Measurements from ENCODE around the gene CGB2.
A peak's percentile ranks its signal among the peaks of the same experiment; 100 is the strongest.
"Not testable (repeated sequence)": the region's sequence is repeated elsewhere in the genome, so short reads cannot be mapped to it uniquely, and the experiment has no call there.

CGB2 gene

GRCh38 chr19:49011194-49011593 lies 20.5 kb upstream of the CGB2 start:
- DNase-seq = no peak

GRCh38 chr19:49014123-49014869 lies 17.4 kb upstream of the CGB2 start:
- DNase-seq = no peak

GRCh38 chr19:49014870-49015255 lies 16.8 kb upstream of the CGB2 start:
- no peak for DNase-seq

GRCh38 chr19:49016067-49016839 lies 15.4 kb upstream of the CGB2 start:
- DNase-seq = no peak

- no peak for DNase-seq
Observed at GRCh38 chr19:49017041-49017665, 14.5 kb upstream of the CGB2 start, which contains the start of gene LHB. TSS of gene LHB (minus strand) at chr19:49017091. CDS start at chr19:49017081, 10 bp downstream.

DNA sequence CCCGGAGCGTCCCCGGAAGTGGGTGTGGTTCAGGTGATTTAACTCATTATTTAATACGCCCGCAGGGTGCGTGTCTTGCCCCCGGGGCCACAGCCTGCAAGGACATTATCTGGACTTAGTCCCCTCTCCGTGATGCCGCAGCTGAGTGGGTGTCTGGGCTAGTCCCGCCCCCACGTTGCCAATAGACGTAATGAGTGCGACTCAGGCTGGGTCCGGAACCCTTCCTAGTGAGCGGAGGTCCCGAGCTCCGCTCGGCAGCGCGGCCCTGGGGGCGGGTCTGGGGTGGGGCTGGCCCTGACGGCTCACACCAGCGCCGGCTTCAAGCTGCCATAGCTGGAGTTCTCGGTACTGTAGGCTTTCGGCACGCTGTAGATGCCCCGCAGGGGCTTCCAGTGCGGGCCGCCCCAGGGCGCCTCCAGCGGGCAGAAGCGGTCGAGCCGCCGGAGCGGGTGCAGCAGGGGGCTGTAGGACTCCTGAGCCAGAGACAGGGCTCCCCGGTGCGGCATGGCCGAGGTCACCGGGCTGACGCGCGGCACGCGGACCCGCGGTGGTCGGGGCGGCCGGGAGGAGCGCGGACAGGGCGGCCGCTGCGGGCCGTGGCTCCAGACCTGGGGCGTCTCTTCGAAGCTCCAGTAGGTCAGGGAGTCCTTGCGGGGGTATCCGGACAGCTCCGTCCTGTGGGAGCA lies 13.9 kb upstream of the CGB2 start:
- DNase-seq = peak; percentile 75

DNA sequence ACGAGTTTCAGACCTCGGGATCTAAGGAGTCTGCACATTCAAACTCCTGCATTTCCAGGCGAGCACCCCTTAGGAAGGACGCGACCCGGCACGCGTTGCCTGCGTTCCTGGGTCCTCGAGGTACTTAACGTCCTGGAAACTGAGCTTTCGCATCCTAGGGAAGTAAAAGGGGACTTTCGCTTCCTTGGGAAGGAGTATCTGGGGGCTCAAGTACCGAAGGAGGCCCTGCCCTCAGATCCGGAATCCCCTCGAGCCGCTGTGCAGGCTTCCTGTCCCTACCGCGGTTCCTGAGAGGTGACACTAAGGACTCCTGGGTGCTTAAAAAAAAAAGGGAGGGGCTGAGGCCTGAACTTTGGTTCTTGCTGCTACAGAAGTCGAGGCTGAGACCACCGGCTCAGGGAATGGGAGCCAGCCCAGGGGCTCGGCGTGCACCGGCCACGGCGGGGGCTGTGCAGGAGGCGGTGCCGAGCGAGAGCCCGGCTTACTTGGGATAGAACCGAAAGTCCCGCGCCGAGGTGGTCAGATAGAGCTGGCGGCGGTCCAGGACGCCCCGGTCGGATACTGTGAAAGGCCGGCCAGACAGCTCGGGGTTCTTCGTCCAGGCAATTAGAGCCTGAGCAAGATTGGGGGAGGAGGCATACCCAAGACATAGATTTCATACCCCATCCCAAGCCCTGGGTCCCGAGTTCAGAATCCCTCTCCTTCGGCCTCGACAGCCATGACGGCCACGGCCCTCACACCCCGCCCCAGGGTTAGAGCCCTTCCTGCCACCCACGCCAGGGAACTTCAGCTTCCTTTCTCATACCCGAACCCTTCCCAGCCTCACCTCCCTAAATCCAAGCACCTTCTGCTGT lies 13.1 kb upstream of the CGB2 start:
- not testable (repeated sequence) for DNase-seq

GRCh38 chr19:49019242-49019932 lies 12.3 kb upstream of the CGB2 start:
- DNase-seq = peak; percentile 79

GRCh38 chr19:49020342-49020741 lies 11.3 kb upstream of the CGB2 start:
- DNase-seq = no peak

DNA sequence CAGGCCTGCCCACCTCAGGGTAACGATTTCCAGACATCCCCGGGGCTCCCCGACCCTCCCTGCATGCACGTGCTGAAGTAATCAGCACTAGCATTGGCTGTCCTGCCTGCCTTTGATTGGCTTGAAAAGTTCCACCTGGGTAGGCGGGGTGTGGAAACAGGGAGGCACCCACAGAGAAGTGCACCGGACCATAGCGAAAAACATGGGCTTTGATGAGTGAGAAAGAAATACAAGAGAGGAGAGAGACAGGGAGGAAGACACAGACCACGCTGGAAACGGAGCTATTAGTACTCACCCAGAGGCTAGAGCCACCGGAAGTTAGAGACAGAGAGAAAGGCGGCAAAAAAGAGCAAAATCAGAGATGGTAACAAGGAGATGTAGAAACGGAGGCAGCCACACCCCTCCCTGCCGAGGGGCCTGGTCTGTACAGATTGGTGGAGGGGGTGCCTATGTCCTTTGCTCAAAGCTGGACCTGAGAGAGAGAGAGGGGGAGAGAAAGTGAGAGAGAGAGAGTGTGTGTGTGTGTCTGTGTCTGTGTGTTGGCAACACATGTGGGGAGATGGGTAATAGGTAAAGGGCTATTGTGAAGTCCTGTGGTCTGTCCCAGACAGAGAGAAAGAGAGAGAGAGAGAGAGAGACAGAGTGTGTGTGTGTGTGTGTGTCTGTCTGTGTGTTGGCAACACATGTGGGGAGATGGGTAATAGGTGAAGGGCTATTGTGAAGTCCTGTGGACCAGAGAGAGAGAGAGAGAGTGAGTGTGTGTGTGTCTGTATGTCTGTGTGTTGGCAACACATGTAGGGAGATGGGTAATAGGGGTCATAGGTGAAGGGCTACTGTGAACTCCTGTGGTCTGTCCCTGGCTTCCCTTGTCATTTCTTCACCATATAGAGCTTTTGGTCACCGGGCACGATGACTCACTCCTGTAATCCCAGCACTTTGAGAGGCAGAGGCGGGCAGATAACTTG lies 10.5 kb upstream of the CGB2 start:
- DNase-seq = no peak

DNA sequence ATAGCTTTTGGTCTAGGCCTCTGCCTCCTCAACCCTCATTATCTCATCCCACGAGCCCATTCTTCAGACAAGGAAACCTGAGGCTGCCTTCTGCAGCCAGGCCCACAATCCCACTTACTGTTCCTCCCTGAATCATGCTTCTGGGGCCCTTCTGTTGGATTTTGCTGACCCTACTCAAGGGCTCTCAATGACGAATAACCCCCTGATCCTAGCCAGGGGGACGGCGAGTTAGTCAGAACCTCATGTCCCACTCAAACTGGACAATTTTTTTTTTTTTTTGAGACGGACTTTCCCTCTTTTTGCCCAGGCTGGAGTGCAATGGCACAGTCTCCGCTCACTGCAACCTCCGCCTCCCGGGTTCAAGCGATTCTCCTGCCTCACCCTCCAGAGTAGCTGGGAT lies 9.6 kb upstream of the CGB2 start:
- DNase-seq = no peak

DNA sequence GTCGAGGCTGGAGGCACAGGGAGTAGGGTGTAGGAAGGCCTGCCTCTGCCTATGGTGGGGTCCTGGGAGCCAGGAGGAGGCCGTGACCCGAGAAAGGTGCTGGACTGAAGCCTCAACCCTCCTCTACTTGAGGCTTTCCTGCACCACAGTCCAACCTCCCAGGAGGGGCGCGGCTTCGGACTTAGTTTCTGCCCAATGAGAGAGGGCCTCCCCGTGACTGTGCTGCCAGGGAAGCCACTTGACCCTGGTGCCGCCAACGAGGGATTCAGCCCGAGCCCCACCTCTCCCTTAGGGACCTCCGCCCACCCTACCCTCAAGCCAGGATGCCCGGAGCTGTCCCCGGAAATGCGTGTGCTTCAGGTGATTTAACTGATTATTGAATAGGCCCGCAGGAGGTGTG lies 7.5 kb upstream of the CGB2 start, which contains the start of gene CGB3:
CGB3 (minus strand) TSS at position 101 of the 400 bp plus-strand sequence. CDS start 362 bp downstream, outside the sequence.
- not testable (repeated sequence) for DNase-seq

GRCh38 chr19:49025088-49025487 lies 6.6 kb upstream of the CGB2 start:
- DNase-seq = not testable (repeated sequence)

DNA sequence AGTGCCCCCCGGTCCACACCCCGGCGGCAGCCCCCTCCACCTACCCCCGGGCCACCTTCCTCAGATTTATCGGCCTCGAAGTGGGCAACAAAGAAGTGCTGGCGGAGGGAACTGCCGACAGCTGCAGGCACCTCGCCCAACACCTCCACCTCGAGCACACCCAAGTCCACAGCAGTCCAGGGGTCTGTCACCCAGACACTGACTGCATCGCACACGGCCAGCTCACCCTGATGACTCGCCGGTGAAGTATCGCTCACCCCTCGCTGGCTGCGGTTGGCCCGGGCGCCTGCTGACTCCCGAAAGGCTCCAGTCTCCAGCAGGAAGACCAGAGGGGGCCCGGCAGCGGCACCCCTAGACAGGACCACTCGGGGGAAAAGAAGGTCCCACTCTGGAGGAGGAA lies 6.1 kb upstream of the CGB2 start:
- not testable (repeated sequence) for DNase-seq

DNA sequence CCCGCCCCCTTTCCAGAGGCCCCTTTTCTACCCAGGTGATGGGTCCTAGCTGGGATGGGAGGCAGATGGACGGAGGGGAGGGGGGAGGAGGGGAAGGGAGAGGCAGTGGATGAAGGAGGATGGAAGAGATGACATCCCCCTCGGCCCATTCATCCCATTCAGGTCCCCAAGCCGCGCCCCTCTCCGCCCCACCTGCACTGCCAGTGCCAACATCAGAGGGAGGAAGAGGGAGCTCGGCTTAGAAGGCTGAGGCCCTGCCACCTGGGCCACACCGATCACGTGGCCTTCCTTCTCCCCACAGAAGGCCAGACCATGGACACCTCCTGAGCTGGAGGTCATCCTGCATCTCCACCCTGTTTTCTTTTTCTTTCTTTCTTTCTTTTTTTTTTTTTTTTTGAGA lies 3.0 kb upstream of the CGB2 start:
- DNase-seq = not testable (repeated sequence)

DNA sequence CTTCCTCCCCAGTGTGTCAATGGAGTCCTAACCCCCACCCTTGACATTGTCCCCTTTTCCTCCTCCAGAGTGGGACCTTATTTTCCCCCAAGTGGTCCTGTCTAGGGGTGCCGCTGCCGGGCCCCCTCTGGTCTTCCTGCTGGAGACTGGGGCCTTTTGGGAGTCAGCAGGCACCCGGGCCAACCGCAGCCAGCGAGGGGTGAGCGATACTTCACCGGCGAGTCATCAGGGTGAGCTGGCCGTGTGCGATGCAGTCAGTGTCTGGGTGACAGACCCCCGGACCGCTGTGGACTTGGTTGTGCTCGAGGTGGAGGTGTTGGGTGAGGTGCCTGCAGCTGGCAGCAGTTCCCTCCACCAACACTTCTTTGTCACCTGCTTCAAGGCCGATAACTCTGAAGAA lies 1.9 kb upstream of the CGB2 start:
- not testable (repeated sequence) for DNase-seq

DNA sequence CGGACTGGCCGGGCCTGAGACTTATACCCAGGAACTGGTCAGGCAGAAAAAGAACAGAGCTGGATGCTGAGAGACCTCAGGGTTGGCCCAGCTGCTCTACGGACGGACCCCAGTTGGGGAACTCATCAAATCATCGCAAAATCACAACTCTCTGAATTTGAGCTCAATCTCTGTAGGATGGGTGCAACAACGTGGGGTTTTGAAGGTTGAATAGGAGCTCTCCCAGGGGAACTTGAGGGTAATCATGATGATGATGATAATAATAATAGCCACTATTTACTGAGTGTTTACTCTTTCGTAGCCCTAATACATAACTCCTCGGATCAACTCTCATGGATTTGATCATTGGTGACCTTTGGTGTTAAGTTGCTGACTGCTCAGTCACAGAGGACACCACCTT lies 1.4 kb upstream of the CGB2 start:
- DNase-seq = not testable (repeated sequence)

DNA sequence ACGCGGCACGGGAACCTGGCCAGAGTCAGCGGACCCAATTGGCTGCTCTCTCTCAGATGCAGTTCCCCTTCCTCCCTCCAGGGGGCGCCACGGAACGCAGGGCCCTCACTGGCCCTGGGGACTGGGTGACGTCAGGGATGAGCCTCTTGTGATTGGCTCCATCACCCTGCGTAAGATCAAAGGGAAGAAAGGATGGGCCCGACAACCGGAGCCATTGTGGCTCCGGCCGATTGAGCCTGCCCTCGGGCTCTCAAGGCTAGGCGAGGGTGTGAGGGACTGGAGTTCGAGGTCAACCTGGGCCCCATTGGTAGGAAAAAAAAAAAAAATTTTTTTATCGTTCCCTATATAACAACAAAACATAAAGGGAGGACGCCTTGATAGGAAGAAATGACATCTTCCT lies 5.1 kb downstream of the CGB2 start, which contains the start of gene CGB1:
CGB1 (minus strand) TSS at position 81 of the 400 bp plus-strand sequence. CDS start 184 bp downstream, outside the sequence.
- DNase-seq = peak; percentile 82

- DNase-seq = not testable (repeated sequence)
Observed at GRCh38 chr19:49038111-49038510, 6.4 kb downstream of the CGB2 start.
